Breast epithelium (tissue), 4 donors: ENCODE measurements around the gene MCF2L2. TPM values are rescaled to one million over a fixed set of nuclear protein-coding genes. Genes with fewer than 3 reads are reported as not detected.

Experiments
- DNase-seq, 2 donors: peaks; one replicate each; pipeline ENCODE4 v3.0.0-alpha.2; 2019; ENCODE audit warnings: low spot score in 2 of 2
- H3K27ac ChIP-seq, 2 donors: fragments of 200-600 bp; sonication (generic) in 1 of 2; one replicate each; pipeline ENCODE4 v1.5.1; 2016 to 2019; ENCODE audit warnings: mild to moderate bottlenecking in 1 of 2
- H3K27me3 ChIP-seq, 2 donors: fragments of 200-600 bp; sonication (generic) in 1 of 2; one replicate each; pipeline versions ENCODE4 v1.5.1 to v1.6.0; 2017 to 2019; ENCODE audit warnings: control low read depth in 1 of 2, mild to moderate bottlenecking in 1 of 2
- H3K36me3 ChIP-seq: fragments of 200-600 bp; one replicate; pipeline ENCODE4 v1.5.1; 2019
- H3K4me1 ChIP-seq, 2 donors: fragments of 200-600 bp; sonication (generic); one replicate each; pipeline ENCODE4 v1.5.1; 2016 to 2019; ENCODE audit warnings: control low read depth in 1 of 2
- H3K4me3 ChIP-seq, 3 donors: fragments of 200-600 bp; sonication (generic); 1 replicate in 2 of 3; 2 replicates in 1 of 3; pipeline ENCODE4 v1.5.1; 2016 to 2019; ENCODE audit warnings: mild to moderate bottlenecking in 3 of 3, moderate library complexity in 2 of 3
- H3K9me3 ChIP-seq, 2 donors: fragments of 200-600 bp; sonication (generic) in 1 of 2; one replicate each; pipeline ENCODE4 v1.5.1; 2016 to 2019; ENCODE audit warnings: control low read depth in 1 of 2
- CTCF ChIP-seq, 3 donors: fragments of 450-650 bp; IDR thresholded peaks; one replicate each; pipeline ENCODE4 v1.5.1; 2016 to 2017; ENCODE audit warnings: antibody characterized with exemption in 3 of 3, mild to moderate bottlenecking in 3 of 3, moderate library complexity in 3 of 3
- POLR2A ChIP-seq: fragments of 450-650 bp; IDR thresholded peaks from one replicate; pipeline ENCODE4 v1.6.1; 2016; ENCODE audit warnings: antibody characterized with exemption, mild to moderate bottlenecking, moderate library complexity
- POLR2AphosphoS5 ChIP-seq, 3 donors: sonication (generic); formaldehyde crosslinking; IDR thresholded peaks; one replicate each; pipeline ENCODE4 v1.6.1; 2017; ENCODE audit warnings: antibody characterized with exemption in 3 of 3
- intact Hi-C: fragments of 100-400 bp; cut with DNase I; formaldehyde crosslinking; loops from one replicate; pipeline ENCODE4 v1.15.1; 2023; ENCODE audit warnings: low total_unique reads
- total RNA-seq, 3 donors: library from RNA; depleted of rRNA; stranded (reverse); fragments of >200 nt; gene quantifications; one replicate each; pipeline ENCODE4 v1.1.0, GENCODE V29; 2016

Gene MCF2L2
- total RNA-seq, 3 donors from 2014 or later = 0.64 to 1.5 (median 1.3) TPM

GRCh38 chr3:183274609-183275008, 153.8 kb downstream of the MCF2L2 start:
- no peak for TF ChIP-seq CTCF (IDR thresholded peaks at IDR 0.05)
- no peak for TF ChIP-seq POLR2A
- no peak for TF ChIP-seq POLR2AphosphoS5 (IDR thresholded peaks at IDR 0.05)
- H3K9me3 ChIP-seq = no peaks in the 10 kb centered on the region
- DNase-seq = no peak
- H3K36me3 ChIP-seq = no peaks in the 10 kb centered on the region
- H3K4me3 ChIP-seq = no peak overlapping the region
- H3K27me3 ChIP-seq = no peaks in the 10 kb centered on the region
- intact Hi-C loops = no loop called here
- H3K27ac ChIP-seq = no peak overlapping the region
- no peaks in the 10 kb centered on the region for H3K4me1 ChIP-seq

DNA sequence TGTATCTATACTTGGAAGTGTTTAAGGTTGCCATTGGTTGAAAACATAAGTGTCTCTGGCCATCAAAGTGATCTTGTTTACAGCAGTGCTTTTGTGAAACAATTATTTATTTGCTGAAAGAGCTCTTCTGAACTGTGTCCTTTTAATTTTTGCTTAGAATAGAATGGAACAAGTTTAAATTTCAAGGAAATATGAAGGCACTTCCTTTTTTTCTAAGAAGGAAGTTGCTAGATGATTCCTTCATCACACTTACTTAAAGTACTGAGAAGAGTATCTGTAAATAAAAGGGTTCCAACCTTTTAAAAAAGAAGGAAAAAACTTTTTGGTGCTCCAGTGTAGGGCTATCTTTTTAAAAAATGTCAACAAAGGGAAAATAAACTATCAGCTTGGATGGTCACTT, 155.6 kb downstream of the MCF2L2 start:
- no peaks in the 10 kb centered on the region for H3K9me3 ChIP-seq
- H3K4me3 ChIP-seq = no peak overlapping the region
- no peaks in the 10 kb centered on the region for H3K36me3 ChIP-seq
- intact Hi-C loops = no loop called here
- H3K4me1 ChIP-seq = no peaks in the 10 kb centered on the region
- H3K27ac ChIP-seq = no peak overlapping the region
- DNase-seq = no peak
- no peak for TF ChIP-seq CTCF (IDR thresholded peaks at IDR 0.05)
- H3K27me3 ChIP-seq = no peaks in the 10 kb centered on the region

- H3K4me3 ChIP-seq = no peak overlapping the region
- H3K9me3 ChIP-seq = no peaks in the 10 kb centered on the region
- no peak overlapping the region for H3K27ac ChIP-seq
- H3K27me3 ChIP-seq = no peaks in the 10 kb centered on the region
- TF ChIP-seq POLR2AphosphoS5 (IDR thresholded peaks at IDR 0.05) = no peak
- no peak for TF ChIP-seq CTCF (IDR thresholded peaks at IDR 0.05)
- no peak for TF ChIP-seq POLR2A
- intact Hi-C loops = no loop called here
- no peaks in the 10 kb centered on the region for H3K36me3 ChIP-seq
- H3K4me1 ChIP-seq = no peaks in the 10 kb centered on the region
- DNase-seq = no peak
Observed at GRCh38 chr3:183272142-183272541, 156.3 kb downstream of the MCF2L2 start.

GRCh38 chr3:183270344-183270743, 158.1 kb downstream of the MCF2L2 start:
- no peak for DNase-seq
- Histone ChIP-seq H3K27ac (no peak overlapping the region), H3K36me3 (no peaks in the 10 kb centered on the region), H3K4me1 (no peaks in the 10 kb centered on the region), H3K9me3 (no peaks in the 10 kb centered on the region), H3K4me3 (no peak overlapping the region), H3K27me3 (no peaks in the 10 kb centered on the region)
- intact Hi-C loops = no loop called here
- no peak for TF ChIP-seq POLR2AphosphoS5 (IDR thresholded peaks at IDR 0.05)
- TF ChIP-seq POLR2A = no peak
- TF ChIP-seq CTCF (IDR thresholded peaks at IDR 0.05) = no peak

DNA sequence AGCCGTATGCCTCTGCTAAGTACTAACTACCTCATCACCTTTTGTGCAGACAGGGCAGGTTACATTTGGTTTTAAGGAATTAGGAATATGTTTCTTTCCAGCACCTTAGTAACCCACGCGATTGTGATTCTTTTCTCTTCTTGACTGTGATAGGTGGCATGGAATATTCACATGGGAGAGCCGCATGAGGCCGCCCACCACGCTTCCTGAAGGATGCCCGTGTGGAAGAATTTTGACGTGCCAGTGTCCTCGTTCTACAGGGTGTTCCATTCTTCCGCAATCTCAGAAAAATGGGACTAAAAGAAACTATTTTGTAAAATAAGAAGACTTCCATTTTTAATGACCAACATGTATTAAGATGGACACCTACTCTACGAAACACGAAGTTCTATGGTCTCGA, 159.1 kb downstream of the MCF2L2 start:
- TF ChIP-seq POLR2A (no peak), CTCF (IDR thresholded peaks at IDR 0.05) (no peak), POLR2AphosphoS5 (IDR thresholded peaks at IDR 0.05) (no peak)
- no peak for DNase-seq
- Histone ChIP-seq H3K27ac (no peak overlapping the region), H3K9me3 (no peaks in the 10 kb centered on the region), H3K36me3 (no peaks in the 10 kb centered on the region), H3K4me3 (no peak overlapping the region), H3K4me1 (no peaks in the 10 kb centered on the region), H3K27me3 (no peaks in the 10 kb centered on the region)
- intact Hi-C loops = no loop called here
